Nephron progenitor cell (in vitro differentiated cells): Measurements from ENCODE around the gene NYNRIN.
"Not testable (repeated sequence)": the region's sequence is repeated elsewhere in the genome, so short reads cannot be mapped to it uniquely, and the experiment has no call there.

Source experiments
- DNase-seq: peaks from one replicate; pipeline ENCODE4 v3.0.0; 2021
- H3K27ac Mint-ChIP-seq: 2 replicates; pipeline ENCODE4 v1.8.0; 2021; ENCODE audit warnings: mild to moderate bottlenecking, moderate library complexity, mixed read lengths
- H3K27me3 Mint-ChIP-seq: 2 replicates; pipeline ENCODE4 v1.8.0; 2021; ENCODE audit warnings: mild to moderate bottlenecking, low read depth, mixed read lengths; ENCODE audit not compliant: poor library complexity
- H3K36me3 Mint-ChIP-seq: 2 replicates; pipeline ENCODE4 v1.8.0; 2021; ENCODE audit warnings: low read depth, mixed read lengths
- H3K4me1 Mint-ChIP-seq: 2 replicates; pipeline ENCODE4 v1.8.0; 2021; ENCODE audit warnings: mixed read lengths
- H3K4me3 Mint-ChIP-seq: 2 replicates; pipeline ENCODE4 v1.8.0; 2021; ENCODE audit warnings: mild to moderate bottlenecking, moderate library complexity, mixed read lengths
- H3K9me3 Mint-ChIP-seq: 2 replicates; pipeline ENCODE4 v1.8.0; 2021; ENCODE audit warnings: mild to moderate bottlenecking, moderate library complexity, mixed read lengths
- TF ChIP-seq, protein P1 (sequence below): fragments of 200-600 bp; sonication (generic); IDR thresholded peaks from 2 replicates; pipeline ENCODE4 v1.5.0; 2021; ENCODE audit warnings: antibody characterized with exemption

NYNRIN gene

GRCh38 chr14:24398653-24399446 is at the start of gene NYNRIN:
TSS of gene NYNRIN (plus strand) at chr14:24399003. CDS start at chr14:24399247, 244 bp downstream.
- Mint-ChIP-seq H3K36me3 (peaks cover 11% of the 10 kb centered on the region), H3K27me3 (peaks cover 4% of the 10 kb centered on the region), H3K4me1 (peaks cover 87% of the 10 kb centered on the region), H3K4me3 (peak within 1 kb of the TSS; percentile 94), H3K9me3 (peaks cover 6% of the 10 kb centered on the region), H3K27ac (peak within 1 kb of the TSS; percentile 68)
- peak; percentile 86 for DNase-seq
- TF ChIP-seq, protein P1, sequence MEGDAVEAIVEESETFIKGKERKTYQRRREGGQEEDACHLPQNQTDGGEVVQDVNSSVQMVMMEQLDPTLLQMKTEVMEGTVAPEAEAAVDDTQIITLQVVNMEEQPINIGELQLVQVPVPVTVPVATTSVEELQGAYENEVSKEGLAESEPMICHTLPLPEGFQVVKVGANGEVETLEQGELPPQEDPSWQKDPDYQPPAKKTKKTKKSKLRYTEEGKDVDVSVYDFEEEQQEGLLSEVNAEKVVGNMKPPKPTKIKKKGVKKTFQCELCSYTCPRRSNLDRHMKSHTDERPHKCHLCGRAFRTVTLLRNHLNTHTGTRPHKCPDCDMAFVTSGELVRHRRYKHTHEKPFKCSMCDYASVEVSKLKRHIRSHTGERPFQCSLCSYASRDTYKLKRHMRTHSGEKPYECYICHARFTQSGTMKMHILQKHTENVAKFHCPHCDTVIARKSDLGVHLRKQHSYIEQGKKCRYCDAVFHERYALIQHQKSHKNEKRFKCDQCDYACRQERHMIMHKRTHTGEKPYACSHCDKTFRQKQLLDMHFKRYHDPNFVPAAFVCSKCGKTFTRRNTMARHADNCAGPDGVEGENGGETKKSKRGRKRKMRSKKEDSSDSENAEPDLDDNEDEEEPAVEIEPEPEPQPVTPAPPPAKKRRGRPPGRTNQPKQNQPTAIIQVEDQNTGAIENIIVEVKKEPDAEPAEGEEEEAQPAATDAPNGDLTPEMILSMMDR = no peak

DNA sequence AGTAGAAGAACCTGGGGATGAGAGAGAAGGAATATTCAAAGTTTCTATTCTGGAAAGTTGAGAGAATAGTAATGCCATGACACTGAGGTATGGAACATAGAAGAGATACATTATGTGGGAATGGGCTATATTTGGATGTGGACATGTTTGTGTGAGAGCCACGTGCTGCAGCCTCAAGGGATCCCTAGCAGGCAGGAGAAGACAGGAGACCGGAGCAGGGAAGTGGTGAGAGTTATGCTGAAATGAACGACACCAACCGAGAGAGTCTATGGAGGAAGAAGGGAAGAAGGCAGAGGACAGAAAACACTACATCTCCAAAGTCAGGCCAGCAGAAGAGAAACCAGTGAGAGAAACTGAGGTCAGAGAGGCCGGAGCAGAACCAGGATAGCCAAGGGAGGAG is 49.1 kb upstream of the NYNRIN start:
- H3K36me3 Mint-ChIP-seq = no peaks in the 10 kb centered on the region
- H3K27me3 Mint-ChIP-seq = peaks cover 95% of the 10 kb centered on the region
- TF ChIP-seq, protein P1 = no peak
- H3K4me3 Mint-ChIP-seq = no peak overlapping the region
- H3K27ac Mint-ChIP-seq = no peak overlapping the region
- peaks cover 7% of the 10 kb centered on the region for H3K4me1 Mint-ChIP-seq
- DNase-seq = no peak
- peaks cover 3% of the 10 kb centered on the region for H3K9me3 Mint-ChIP-seq

- Mint-ChIP-seq H3K27me3 (peaks cover 88% of the 10 kb centered on the region), H3K36me3 (no peaks in the 10 kb centered on the region), H3K27ac (no peak overlapping the region), H3K4me3 (no peak overlapping the region), H3K9me3 (peaks cover 3% of the 10 kb centered on the region), H3K4me1 (peaks cover 7% of the 10 kb centered on the region)
- no peak for DNase-seq
- TF ChIP-seq, protein P1 = no peak
Measured at GRCh38 chr14:24351517-24351916, 47.3 kb upstream of the NYNRIN start.

GRCh38 chr14:24353559-24354481 is 45.0 kb upstream of the NYNRIN start:
- Mint-ChIP-seq H3K27me3 (peaks cover 83% of the 10 kb centered on the region), H3K36me3 (no peaks in the 10 kb centered on the region), H3K4me1 (peaks cover 7% of the 10 kb centered on the region), H3K9me3 (peaks cover 3% of the 10 kb centered on the region), H3K4me3 (no peak overlapping the region), H3K27ac (no peak overlapping the region)
- no peak for DNase-seq
- TF ChIP-seq, protein P1 = no peak

GRCh38 chr14:24354482-24354825 is 44.3 kb upstream of the NYNRIN start:
- H3K27ac Mint-ChIP-seq, H3K36me3 Mint-ChIP-seq, H3K4me3 Mint-ChIP-seq, H3K9me3 Mint-ChIP-seq, H3K4me1 Mint-ChIP-seq, DNase-seq: not testable (repeated sequence)
- peaks cover 79% of the 10 kb centered on the region for H3K27me3 Mint-ChIP-seq

DNA sequence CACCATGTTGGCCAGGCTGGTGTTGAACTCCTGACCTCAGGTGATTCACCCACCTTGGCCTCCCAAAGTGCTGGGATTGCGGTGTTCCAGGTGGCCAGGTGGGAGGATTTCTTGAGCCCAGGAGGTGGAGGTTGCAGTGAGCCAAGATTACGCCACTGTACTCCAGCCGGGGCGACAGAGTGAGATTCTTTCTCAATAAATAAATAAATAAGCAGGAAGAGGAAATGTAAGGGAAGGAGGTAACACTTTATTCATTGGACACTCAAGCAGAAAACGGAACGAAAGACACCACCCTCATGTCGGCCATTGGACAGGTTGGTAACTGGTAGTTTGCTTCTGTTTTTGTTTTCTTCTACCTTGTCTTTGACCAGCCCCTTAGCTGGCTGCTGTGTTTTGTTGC is 43.8 kb upstream of the NYNRIN start:
- Mint-ChIP-seq H3K27me3 (peaks cover 79% of the 10 kb centered on the region), H3K27ac (no peak overlapping the region), H3K36me3 (no peaks in the 10 kb centered on the region), H3K9me3 (peaks cover 8% of the 10 kb centered on the region), H3K4me1 (peaks cover 7% of the 10 kb centered on the region), H3K4me3 (no peak overlapping the region)
- no peak for DNase-seq
- TF ChIP-seq, protein P1 = no peak
